ENCODE results near the gene AVPR1B.
"Not testable (repeated sequence)": the region's sequence is repeated elsewhere in the genome, so short reads cannot be mapped to it uniquely, and the experiment has no call there.

Gene AVPR1B

GRCh38 chr1:206064001-206064400 lies 53.2 kb downstream of the AVPR1B start:
- peaks cover 23% of the 10 kb centered on the region for H3K4me1 Mint-ChIP-seq
- CTCF ChIA-PET, H3K27ac Mint-ChIP-seq, H3K4me3 Mint-ChIP-seq, H3K9me3 Mint-ChIP-seq, H3K36me3 Mint-ChIP-seq, DNase-seq: not testable (repeated sequence)
- peaks cover 73% of the 10 kb centered on the region for H3K27me3 Mint-ChIP-seq

GRCh38 chr1:206062464-206062863 lies 54.7 kb downstream of the AVPR1B start:
- no peak for DNase-seq
- no peak overlapping the region for H3K4me3 Mint-ChIP-seq
- H3K27me3 Mint-ChIP-seq: peaks cover 61% of the 10 kb centered on the region
- peaks cover 4% of the 10 kb centered on the region for H3K9me3 Mint-ChIP-seq
- no peak overlapping the region for H3K27ac Mint-ChIP-seq
- H3K36me3 Mint-ChIP-seq: no peaks in the 10 kb centered on the region
- CTCF ChIA-PET: no interaction called here
- peaks cover 17% of the 10 kb centered on the region for H3K4me1 Mint-ChIP-seq

- H3K36me3 Mint-ChIP-seq: no peaks in the 10 kb centered on the region
- no peak overlapping the region for H3K27ac Mint-ChIP-seq
- peaks cover 53% of the 10 kb centered on the region for H3K27me3 Mint-ChIP-seq
Observed at GRCh38 chr1:206060844-206061243, 56.3 kb downstream of the AVPR1B start.

More at GRCh38 chr1:206060844-206061243, 56.3 kb downstream of the AVPR1B start:
- CTCF ChIA-PET: no interaction called here
- Mint-ChIP-seq H3K4me1 (peaks cover 3% of the 10 kb centered on the region), H3K4me3 (no peak overlapping the region), H3K9me3 (peaks cover 4% of the 10 kb centered on the region)
- DNase-seq: no peak

Data from activated naive CD4-positive, alpha-beta T cell treated with anti-CD3 and anti-CD28 coated beads, Interleukin-2, amount 10 ng/mL, durations not matched to agents 7 days and 5 days (primary cell).